Measurements from ENCODE around the gene ZSCAN1. TPM values are rescaled to one million over a fixed set of nuclear protein-coding genes. Genes with fewer than 3 reads are reported as not detected.

ZSCAN1 gene
- total and polyA plus RNA-seq, 5 donors, result 0.14 to 0.54 TPM; not detected in 3

- H3K4me3 ChIP-seq (ENCODE audit: low read length), result no peak overlapping the region
- H3K4me1 ChIP-seq (ENCODE audit: control insufficient read depth, insufficient read depth, low read length), result no peaks in the 10 kb centered on the region
- WGBS, result 94% methylated on average over 29 of the region's 29 CpGs
- H3K27me3 ChIP-seq (ENCODE audit: control insufficient read depth, insufficient read depth), result no peaks in the 10 kb centered on the region
- DNase-seq, result no peak
- intact Hi-C loops (cut with DNase I), result loop anchor here in 1 of 4 donors (5.0 kb wide), 1 partner anchor 237 kb away; no protein-coding TSS in a partner anchor
- H3K9me3 ChIP-seq (ENCODE audit: control insufficient read depth, low read length), result no peaks in the 10 kb centered on the region
- peak in 1 of 2 donors; percentile 10 for ATAC-seq
- no peak overlapping the region for H3K27ac ChIP-seq (ENCODE audit: low read length)
Observed at GRCh38 chr19:58085348-58085875, 51.6 kb downstream of the ZSCAN1 start.

- ATAC-seq (no peak), DNase-seq (no peak)
- Histone ChIP-seq H3K27me3 (ENCODE audit: control insufficient read depth, insufficient read depth) (no peaks in the 10 kb centered on the region), H3K4me1 (ENCODE audit: control insufficient read depth, insufficient read depth, low read length) (no peaks in the 10 kb centered on the region), H3K27ac (ENCODE audit: low read length) (no peak overlapping the region), H3K9me3 (ENCODE audit: control insufficient read depth, low read length) (no peaks in the 10 kb centered on the region), H3K4me3 (ENCODE audit: low read length) (no peak overlapping the region)
- WGBS, result 95% methylated on average over 23 of the region's 23 CpGs
- intact Hi-C loops (cut with DNase I), result loop anchor here in 1 of 4 donors (5.0 kb wide), 1 partner anchor 235 kb away; no protein-coding TSS in a partner anchor
Observed at GRCh38 chr19:58086825-58087710, 53.2 kb downstream of the ZSCAN1 start.

- Histone ChIP-seq H3K4me1 (ENCODE audit: control insufficient read depth, insufficient read depth, low read length) (no peaks in the 10 kb centered on the region), H3K27me3 (ENCODE audit: control insufficient read depth, insufficient read depth) (no peaks in the 10 kb centered on the region), H3K9me3 (ENCODE audit: control insufficient read depth, low read length) (no peaks in the 10 kb centered on the region), H3K4me3 (ENCODE audit: low read length) (no peak overlapping the region), H3K27ac (ENCODE audit: low read length) (no peak overlapping the region)
- 97% methylated on average over 13 of the region's 13 CpGs for WGBS
- no peak for DNase-seq
- ATAC-seq, result no peak
- intact Hi-C loops (cut with DNase I), result loop anchor here in 1 of 4 donors (5.0 kb wide), 1 partner anchor 234 kb away; no protein-coding TSS in a partner anchor
Observed at GRCh38 chr19:58088521-58089052, 54.8 kb downstream of the ZSCAN1 start.

- DNase-seq (no peak), ATAC-seq (no peak)
- 96% methylated on average over 16 of the region's 16 CpGs for WGBS
- Histone ChIP-seq H3K4me3 (ENCODE audit: low read length) (no peak overlapping the region), H3K4me1 (ENCODE audit: control insufficient read depth, insufficient read depth, low read length) (no peaks in the 10 kb centered on the region), H3K27me3 (ENCODE audit: control insufficient read depth, insufficient read depth) (no peaks in the 10 kb centered on the region), H3K27ac (ENCODE audit: low read length) (no peak overlapping the region), H3K9me3 (ENCODE audit: control insufficient read depth, low read length) (no peaks in the 10 kb centered on the region)
- intact Hi-C loops (cut with DNase I), result loop anchor here in 1 of 4 donors (5.0 kb wide), 1 partner anchor 232 kb away; no protein-coding TSS in a partner anchor
Observed at GRCh38 chr19:58089846-58090245, 56.0 kb downstream of the ZSCAN1 start.

- H3K27ac ChIP-seq (ENCODE audit: low read length), result no peak overlapping the region
- DNase-seq (no peak), ATAC-seq (no peak)
- H3K4me1 ChIP-seq (ENCODE audit: control insufficient read depth, insufficient read depth, low read length), result no peaks in the 10 kb centered on the region
- intact Hi-C loops (cut with DNase I), result no loop called here
- H3K27me3 ChIP-seq (ENCODE audit: control insufficient read depth, insufficient read depth), result no peaks in the 10 kb centered on the region
- no peak overlapping the region for H3K4me3 ChIP-seq (ENCODE audit: low read length)
- no peaks in the 10 kb centered on the region for H3K9me3 ChIP-seq (ENCODE audit: control insufficient read depth, low read length)
- WGBS, result 86% methylated on average over 11 of the region's 11 CpGs
Observed at GRCh38 chr19:58091251-58091995, 57.6 kb downstream of the ZSCAN1 start.

GRCh38 chr19:58093071-58093470 lies 59.2 kb downstream of the ZSCAN1 start:
- DNase-seq, result no peak
- 92% methylated on average over 7 of the region's 7 CpGs for WGBS
- no peaks in the 10 kb centered on the region for H3K9me3 ChIP-seq (ENCODE audit: control insufficient read depth, low read length)
- no peak overlapping the region for H3K4me3 ChIP-seq (ENCODE audit: low read length)
- peaks cover 8% of the 10 kb centered on the region for H3K4me1 ChIP-seq (ENCODE audit: control insufficient read depth, insufficient read depth, low read length)
- H3K27ac ChIP-seq (ENCODE audit: low read length), result no peak overlapping the region
- ATAC-seq, result no peak
- H3K27me3 ChIP-seq (ENCODE audit: control insufficient read depth, insufficient read depth), result no peaks in the 10 kb centered on the region
- intact Hi-C loops (cut with DNase I), result no loop called here

- Histone ChIP-seq H3K4me1 (ENCODE audit: control insufficient read depth, insufficient read depth, low read length) (peaks cover 8% of the 10 kb centered on the region), H3K4me3 (ENCODE audit: low read length) (no peak overlapping the region), H3K27ac (ENCODE audit: low read length) (no peak overlapping the region), H3K27me3 (ENCODE audit: control insufficient read depth, insufficient read depth) (no peaks in the 10 kb centered on the region), H3K9me3 (ENCODE audit: control insufficient read depth, low read length) (no peaks in the 10 kb centered on the region)
- 96% methylated on average over 10 of the region's 10 CpGs for WGBS
- no peak for ATAC-seq
- intact Hi-C loops (cut with DNase I), result no loop called here
- DNase-seq, result no peak
Observed at GRCh38 chr19:58095328-58095727, 61.5 kb downstream of the ZSCAN1 start.

GRCh38 chr19:58096884-58097283 lies 63.1 kb downstream of the ZSCAN1 start:
- intact Hi-C loops (cut with DNase I), result no loop called here
- ATAC-seq, result no peak
- no peak for DNase-seq
- no peaks in the 10 kb centered on the region for H3K27me3 ChIP-seq (ENCODE audit: control insufficient read depth, insufficient read depth)
- H3K4me3 ChIP-seq (ENCODE audit: low read length), result peak overlapping the region; percentile 88
- no peak overlapping the region for H3K27ac ChIP-seq (ENCODE audit: low read length)
- no peaks in the 10 kb centered on the region for H3K9me3 ChIP-seq (ENCODE audit: control insufficient read depth, low read length)
- 84% methylated on average over 13 of the region's 13 CpGs for WGBS
- H3K4me1 ChIP-seq (ENCODE audit: control insufficient read depth, insufficient read depth, low read length), result peaks cover 8% of the 10 kb centered on the region

GRCh38 chr19:58097349-58097748 lies 63.5 kb downstream of the ZSCAN1 start:
- 39% methylated on average over 8 of the region's 8 CpGs for WGBS

GRCh38 chr19:58097781-58098681 lies 64.2 kb downstream of the ZSCAN1 start, which contains the start of gene ZSCAN18:
ZSCAN18 (minus strand) TSS chr19:58098231; CDS start chr19:58090267, 7,964 bp downstream.
- H3K9me3 ChIP-seq (ENCODE audit: control insufficient read depth, low read length), result no peaks in the 10 kb centered on the region

More at GRCh38 chr19:58097349-58097748, 63.5 kb downstream of the ZSCAN1 start:
- Histone ChIP-seq H3K27me3 (ENCODE audit: control insufficient read depth, insufficient read depth) (no peaks in the 10 kb centered on the region), H3K4me1 (ENCODE audit: control insufficient read depth, insufficient read depth, low read length) (peaks cover 8% of the 10 kb centered on the region), H3K4me3 (ENCODE audit: low read length) (peak overlapping the region; percentile 88), H3K27ac (ENCODE audit: low read length) (no peak overlapping the region), H3K9me3 (ENCODE audit: control insufficient read depth, low read length) (no peaks in the 10 kb centered on the region)
- DNase-seq (peak in 1 of 3 donors; percentile 58), ATAC-seq (peak in 1 of 2 donors; percentile 2)
- intact Hi-C loops (cut with DNase I), result no loop called here

More at GRCh38 chr19:58097781-58098681, 64.2 kb downstream of the ZSCAN1 start, which contains the start of gene ZSCAN18:
- Histone ChIP-seq H3K27ac (ENCODE audit: low read length) (peak within 1 kb of the TSS; percentile 95), H3K27me3 (ENCODE audit: control insufficient read depth, insufficient read depth) (no peaks in the 10 kb centered on the region), H3K4me3 (ENCODE audit: low read length) (peak within 1 kb of the TSS; percentile 88), H3K4me1 (ENCODE audit: control insufficient read depth, insufficient read depth, low read length) (peaks cover 8% of the 10 kb centered on the region)
- intact Hi-C loops (cut with DNase I), result no loop called here
- peak; percentile 99 for DNase-seq
- under 1% methylated on average over 67 of the region's 67 CpGs for WGBS
- peak; percentile 99 to 100 for ATAC-seq
